NCI-H82 treated with DMSO at 0.1 percent for 48 hours (cell line): Measurements from ENCODE around the gene OR6C76.
"Not testable (repeated sequence)": the region's sequence is repeated elsewhere in the genome, so short reads cannot be mapped to it uniquely, and the experiment has no call there.

Experiments
- DNase-seq: peaks from one replicate; lab custom pipeline; 2025; ENCODE audit not compliant: unreplicated experiment; lab: John Stamatoyannopoulos, UW

OR6C76 gene

GRCh38 chr12:55425954-55426353, at the start of gene OR6C76:
Gene OR6C76, plus strand, starts transcription at chr12:55426254. Its CDS starts 0 bp downstream, at chr12:55426254.
- no peak for DNase-seq

- DNase-seq: no peak
Observed at GRCh38 chr12:55385891-55386290, 40.2 kb upstream of the OR6C76 start.

- no peak for DNase-seq
Observed at GRCh38 chr12:55392032-55392795, 33.8 kb upstream of the OR6C76 start.

- no peak for DNase-seq
Observed at GRCh38 chr12:55396326-55396725, 29.7 kb upstream of the OR6C76 start.

DNA sequence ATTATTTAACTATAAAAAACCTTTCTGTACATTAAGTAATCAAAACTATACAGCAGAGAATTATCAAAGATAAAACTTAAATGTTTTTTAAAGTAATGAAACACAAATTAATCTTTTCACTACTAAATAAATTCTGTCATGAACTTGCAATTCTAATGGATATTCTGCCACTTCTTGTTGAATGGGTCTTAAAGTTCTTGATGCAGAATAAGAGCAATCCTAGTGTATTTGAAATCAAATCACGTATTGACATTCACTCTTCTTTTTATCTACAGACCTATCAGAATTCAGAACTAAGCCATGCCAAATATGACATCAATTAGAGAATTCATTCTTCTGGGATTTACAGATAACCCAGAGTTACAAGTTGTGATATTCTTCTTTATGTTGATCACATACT, 25.8 kb upstream of the OR6C76 start, which contains the start of gene OR6C65:
Gene OR6C65, plus strand, starts transcription at position 301 of the 400 bp plus-strand sequence. Its CDS starts 0 bp downstream, at position 301.
- DNase-seq: no peak

- DNase-seq: no peak
Observed at GRCh38 chr12:55407866-55408265, 18.2 kb upstream of the OR6C76 start.

GRCh38 chr12:55409133-55409532, 16.9 kb upstream of the OR6C76 start:
- not testable (repeated sequence) for DNase-seq

GRCh38 chr12:55412138-55412537, 13.9 kb upstream of the OR6C76 start:
- DNase-seq: not testable (repeated sequence)

DNA sequence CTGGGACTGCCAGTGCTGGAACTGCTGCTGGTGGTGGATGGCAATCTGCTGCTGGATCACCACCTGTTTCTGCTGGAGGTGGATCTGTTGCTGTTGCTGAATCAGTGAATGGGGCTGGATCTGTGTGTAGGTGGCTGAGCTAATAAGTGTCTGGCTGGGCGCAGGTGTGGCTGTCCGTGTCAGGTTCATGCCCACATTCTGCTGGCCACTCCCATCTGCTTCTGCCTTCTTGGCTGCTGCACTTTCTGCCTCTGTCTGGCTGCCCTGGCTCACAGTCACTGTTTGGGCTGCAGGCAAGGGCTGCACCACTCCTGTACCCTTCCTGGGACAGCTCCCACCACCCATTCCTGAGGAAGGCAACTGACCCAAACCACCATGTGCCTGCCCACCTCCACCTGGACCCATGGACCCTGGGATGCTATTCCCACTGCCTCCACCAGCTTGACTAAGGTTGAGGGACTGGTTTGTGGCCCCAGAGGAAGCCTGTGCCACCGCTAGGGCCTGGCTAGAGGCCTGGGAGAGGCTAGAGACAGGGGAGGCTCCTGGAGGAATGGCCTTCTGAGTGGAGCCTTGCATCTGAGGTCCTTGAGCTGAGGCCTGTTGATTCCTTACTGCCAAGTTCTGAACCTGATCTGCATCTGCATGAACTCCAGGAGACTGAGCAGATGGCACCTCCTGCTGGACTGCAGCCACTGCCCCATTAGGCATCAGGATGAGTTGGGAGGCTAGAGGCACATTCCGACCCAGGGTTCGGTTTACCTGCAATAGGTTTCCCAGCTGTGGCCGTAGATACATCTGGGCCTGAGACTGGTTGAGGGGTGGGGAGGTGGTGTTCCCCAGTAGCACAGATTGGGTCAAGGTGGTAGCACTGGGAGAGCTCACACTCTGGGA, 12.3 kb upstream of the OR6C76 start:
- DNase-seq: not testable (repeated sequence)

DNA sequence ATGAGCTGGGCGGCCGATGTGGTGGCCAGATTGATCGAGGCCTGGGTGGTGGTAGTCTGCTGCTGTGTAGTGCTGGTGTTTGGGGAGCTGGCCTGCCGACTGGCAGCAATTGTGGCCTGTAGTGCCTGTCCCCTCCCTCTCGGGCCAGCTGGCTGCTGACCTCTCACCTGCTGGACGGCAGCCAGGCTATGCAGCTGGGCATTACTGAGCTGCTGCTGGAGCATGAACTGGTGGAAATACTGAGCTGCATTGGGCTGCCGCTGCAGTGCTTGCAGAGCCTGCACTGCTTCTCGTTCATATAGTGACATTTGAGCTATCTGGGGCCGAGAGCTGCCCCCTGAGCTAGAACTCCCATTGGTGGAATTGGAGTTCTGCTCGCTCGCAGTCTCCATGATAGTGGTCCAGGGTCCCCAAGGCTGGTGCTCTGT, 11.6 kb upstream of the OR6C76 start:
- DNase-seq: not testable (repeated sequence)

GRCh38 chr12:55414889-55415288, 11.2 kb upstream of the OR6C76 start:
- not testable (repeated sequence) for DNase-seq

DNA sequence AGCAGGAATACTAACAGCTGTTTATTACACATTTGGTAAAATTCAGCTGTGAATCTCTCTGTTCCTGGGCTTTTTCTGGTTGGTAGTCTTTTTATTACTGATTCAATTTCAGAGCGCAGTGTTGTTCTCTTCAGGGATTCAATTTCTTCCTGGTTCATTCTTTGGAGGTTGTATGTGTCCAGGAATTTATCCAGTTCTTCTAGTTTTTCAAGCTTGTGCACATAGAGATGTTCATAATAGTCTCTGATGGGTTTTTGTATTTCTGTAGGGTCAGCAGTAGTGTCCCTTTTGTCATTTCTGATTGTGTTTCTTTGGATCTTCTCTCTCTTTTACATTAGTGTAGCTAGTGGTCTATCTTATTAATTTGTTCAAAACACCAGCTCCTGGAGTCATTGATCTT, 9.1 kb upstream of the OR6C76 start:
- no peak for DNase-seq

DNA sequence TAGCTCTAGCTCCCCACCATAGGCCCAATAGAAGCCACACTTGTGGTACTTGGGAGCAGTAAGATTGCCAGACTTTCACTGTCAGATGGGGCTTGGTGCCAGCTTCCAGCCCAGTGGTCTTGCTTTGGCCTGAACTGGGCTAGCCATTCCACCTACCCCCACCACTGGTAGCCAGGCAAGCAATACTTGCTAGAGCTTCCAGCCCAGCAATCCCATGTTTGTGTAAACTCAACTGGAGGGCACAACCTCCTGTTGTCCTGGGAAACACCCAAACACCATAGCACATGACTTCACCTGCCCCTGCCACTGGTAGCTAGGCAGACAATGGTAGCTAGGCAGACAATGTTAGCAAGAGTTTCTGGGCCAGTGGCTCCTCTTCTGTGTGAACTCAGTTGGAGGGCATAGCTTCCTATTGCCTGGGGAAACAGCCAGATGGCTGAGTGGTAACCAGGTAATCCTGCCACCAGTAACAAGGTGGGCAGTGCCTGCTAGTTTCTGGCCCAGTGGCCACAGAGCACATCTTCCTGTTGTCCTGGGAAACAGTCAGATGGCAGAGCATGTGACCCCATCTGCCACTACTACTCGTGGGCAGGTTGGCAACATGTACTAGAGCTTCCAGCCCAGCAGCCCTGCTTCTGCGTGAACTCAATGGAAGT, 5.6 kb upstream of the OR6C76 start:
- no peak for DNase-seq

- DNase-seq: no peak
Observed at GRCh38 chr12:55428331-55429243, 2.5 kb downstream of the OR6C76 start.

DNA sequence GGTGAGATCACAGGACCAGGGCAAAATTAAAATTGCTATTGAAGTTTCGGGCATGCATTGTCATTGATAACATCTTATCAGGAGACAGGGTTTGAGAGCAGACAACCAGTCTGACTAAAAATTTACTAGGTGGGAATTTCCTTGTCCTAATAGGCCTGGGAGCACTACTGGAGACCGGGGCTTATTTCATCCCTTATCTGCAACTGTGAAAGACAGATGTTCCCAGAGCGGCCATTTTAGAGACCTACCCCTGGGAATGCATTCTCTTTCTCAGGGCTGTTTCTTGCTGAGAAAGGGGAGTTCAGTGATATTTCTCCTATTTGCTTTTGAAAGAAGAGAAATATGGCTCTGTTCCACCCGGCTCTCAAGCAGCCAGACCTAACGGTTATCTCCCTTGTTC, 15.2 kb downstream of the OR6C76 start:
- not testable (repeated sequence) for DNase-seq

- no peak for DNase-seq
Observed at GRCh38 chr12:55443776-55444175, 17.7 kb downstream of the OR6C76 start, which contains the start of gene OR6C2. Gene OR6C2, plus strand, starts transcription at chr12:55444076. Its CDS starts 8,138 bp downstream, at chr12:55452214.

DNA sequence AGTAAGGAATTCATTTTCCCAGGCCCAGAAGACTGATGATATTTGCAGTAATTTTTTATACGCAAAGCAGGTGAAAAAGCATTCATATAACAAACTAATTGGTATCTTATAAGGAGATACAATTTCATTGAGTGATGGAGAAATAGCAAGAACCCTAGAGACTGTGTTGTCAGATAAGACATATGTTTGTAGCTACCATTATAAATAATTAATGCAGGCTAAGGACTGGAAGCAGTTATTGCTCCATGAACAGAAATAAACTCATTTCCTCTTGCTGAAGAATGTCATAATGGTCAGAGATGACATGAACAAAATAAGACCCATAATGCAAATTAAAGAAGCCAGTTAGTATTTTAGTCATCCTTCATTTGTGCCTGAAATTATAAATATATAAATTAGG, 19.3 kb downstream of the OR6C76 start:
- DNase-seq: no peak

GRCh38 chr12:55446326-55446725, 20.3 kb downstream of the OR6C76 start:
- DNase-seq: no peak

GRCh38 chr12:55448825-55449224, 22.8 kb downstream of the OR6C76 start:
- DNase-seq: no peak

DNA sequence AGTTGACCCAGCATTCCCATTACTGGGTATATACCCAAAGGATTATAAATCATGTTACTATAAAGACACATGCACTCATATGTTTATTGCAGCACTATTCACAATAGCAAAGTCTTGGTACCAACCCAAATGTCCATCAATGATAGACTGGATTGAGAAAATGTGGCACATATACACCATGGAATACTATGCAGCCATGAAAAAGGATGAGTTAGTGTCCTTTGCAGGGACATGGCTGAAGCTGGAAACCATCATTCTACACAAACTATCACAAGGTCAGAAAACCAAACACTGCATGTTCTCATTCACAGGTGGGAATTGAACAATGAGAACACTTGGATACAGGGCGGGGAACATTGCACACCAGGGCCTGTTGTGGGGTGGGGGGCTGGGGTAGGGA, 38.9 kb downstream of the OR6C76 start:
- DNase-seq: not testable (repeated sequence)
